Progenitor cell of endocrine pancreas (in vitro differentiated cells): Measurements from ENCODE around the gene PCSK7. TPM values are rescaled to one million over a fixed set of nuclear protein-coding genes. Genes with fewer than 3 reads are reported as not detected.
A peak's percentile ranks its signal among the peaks of the same experiment; 100 is the strongest.
"Not testable (repeated sequence)": the region's sequence is repeated elsewhere in the genome, so short reads cannot be mapped to it uniquely, and the experiment has no call there.

Experiments
- DNase-seq: peaks from one replicate; pipeline ENCODE4 v3.0.0; 2021; ENCODE audit warnings: low spot score; ENCODE audit not compliant: unreplicated experiment
- H3K27ac Mint-ChIP-seq: 2 replicates; pipeline ENCODE4 v1.8.0; 2021; ENCODE audit warnings: mild to moderate bottlenecking, moderate library complexity, mixed read lengths
- H3K27me3 Mint-ChIP-seq: 2 replicates; pipeline ENCODE4 v1.8.0; 2021; ENCODE audit warnings: mixed read lengths
- H3K36me3 Mint-ChIP-seq: 2 replicates; pipeline ENCODE4 v1.8.0; 2022; ENCODE audit warnings: mixed read lengths; ENCODE audit not compliant: insufficient read depth
- H3K4me1 Mint-ChIP-seq: 2 replicates; pipeline ENCODE4 v1.8.0; 2021; ENCODE audit warnings: low read depth, mixed read lengths
- H3K4me3 Mint-ChIP-seq: 2 replicates; pipeline ENCODE4 v1.8.0; 2021; ENCODE audit warnings: low read depth, mild to moderate bottlenecking, moderate library complexity, mixed read lengths
- H3K9me3 Mint-ChIP-seq: 2 replicates; pipeline ENCODE4 v1.8.0; 2021; ENCODE audit warnings: low read depth, mixed read lengths
- CTCF ChIP-seq: fragments of 200-600 bp; sonication (generic); IDR thresholded peaks from one replicate; pipeline ENCODE4 v1.5.0; 2021; ENCODE audit warnings: antibody characterized with exemption, mild to moderate bottlenecking; ENCODE audit not compliant: unreplicated experiment
- total RNA-seq: library from RNA; stranded (reverse); gene quantifications from 2 replicates; pipeline ENCODE4 v1.2.1, GENCODE V29; 2021

The PCSK7 gene
- total RNA-seq, 1 donor from 2014 or later: 62.3 TPM

DNA sequence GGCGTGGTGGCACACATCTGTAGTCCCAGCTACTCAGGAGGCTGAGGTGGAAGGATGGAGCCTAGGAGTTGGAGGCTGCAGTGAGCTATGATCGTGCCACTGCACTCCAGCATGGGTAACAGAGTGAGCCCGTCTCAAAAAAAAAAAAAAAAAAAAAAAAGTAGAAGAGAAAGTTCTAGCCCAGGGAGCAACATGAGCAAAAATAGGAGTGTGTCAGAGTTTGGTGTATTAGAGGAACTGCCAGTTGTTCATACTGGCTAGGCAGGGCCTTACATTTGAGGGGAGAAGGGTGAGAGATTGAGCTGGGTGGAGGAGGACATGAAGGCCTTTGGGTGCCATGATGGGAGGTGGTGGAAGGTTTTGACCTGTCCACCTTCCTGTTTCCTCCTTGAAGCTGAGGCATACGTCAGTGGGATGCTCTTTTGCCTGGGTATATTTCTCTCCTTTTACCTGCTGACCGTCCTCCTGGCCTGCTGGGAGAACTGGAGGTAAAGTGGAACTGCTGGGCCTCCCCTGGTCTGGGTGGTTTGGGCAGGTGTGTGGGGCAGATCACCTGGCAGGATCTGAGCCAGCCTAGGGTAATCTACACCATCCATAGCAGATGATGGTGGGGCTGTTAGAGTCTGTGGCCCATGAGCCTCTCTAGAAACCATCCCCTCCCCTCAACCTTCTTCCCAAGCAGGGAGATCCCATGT lies 46.0 kb downstream of the PCSK7 start:
- Mint-ChIP-seq H3K9me3 (no peaks in the 10 kb centered on the region), H3K4me3 (no peak overlapping the region), H3K27ac (no peak overlapping the region), H3K27me3 (no peaks in the 10 kb centered on the region), H3K36me3 (peaks cover 10% of the 10 kb centered on the region), H3K4me1 (peaks cover 20% of the 10 kb centered on the region)
- TF ChIP-seq CTCF: no peak
- no peak for DNase-seq

GRCh38 chr11:117183724-117184349 lies 48.0 kb downstream of the PCSK7 start:
- Mint-ChIP-seq H3K9me3 (no peaks in the 10 kb centered on the region), H3K4me3 (no peak overlapping the region), H3K4me1 (peaks cover 29% of the 10 kb centered on the region), H3K36me3 (peaks cover 7% of the 10 kb centered on the region), H3K27ac (peak overlapping the region; percentile 86), H3K27me3 (no peaks in the 10 kb centered on the region)
- DNase-seq: no peak
- no peak for TF ChIP-seq CTCF

DNA sequence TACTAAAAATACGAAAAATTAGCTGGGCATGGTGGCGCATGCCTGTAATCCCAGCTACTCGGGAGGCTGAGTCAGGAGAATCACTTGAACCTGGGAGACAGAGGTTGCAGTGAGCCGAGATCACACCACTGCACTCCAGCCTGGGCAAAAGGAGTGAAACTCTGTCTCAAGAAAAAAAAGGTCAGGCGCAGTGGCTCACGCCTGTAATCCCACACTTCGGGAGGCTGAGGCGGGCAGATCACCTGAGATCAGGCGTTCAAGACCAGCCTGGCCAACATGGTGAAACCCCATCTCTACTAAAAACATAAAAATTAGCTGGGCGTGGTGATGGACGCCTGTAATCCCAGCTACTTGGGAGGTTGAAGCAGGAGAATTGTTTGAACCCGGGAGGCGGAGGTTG lies 48.7 kb downstream of the PCSK7 start:
- peaks cover 31% of the 10 kb centered on the region for H3K4me1 Mint-ChIP-seq
- H3K36me3 Mint-ChIP-seq, H3K27ac Mint-ChIP-seq, H3K27me3 Mint-ChIP-seq, H3K4me3 Mint-ChIP-seq, H3K9me3 Mint-ChIP-seq, DNase-seq: not testable (repeated sequence)

- peaks cover 6% of the 10 kb centered on the region for H3K36me3 Mint-ChIP-seq
Measured at GRCh38 chr11:117182551-117182935, 49.3 kb downstream of the PCSK7 start.

DNA sequence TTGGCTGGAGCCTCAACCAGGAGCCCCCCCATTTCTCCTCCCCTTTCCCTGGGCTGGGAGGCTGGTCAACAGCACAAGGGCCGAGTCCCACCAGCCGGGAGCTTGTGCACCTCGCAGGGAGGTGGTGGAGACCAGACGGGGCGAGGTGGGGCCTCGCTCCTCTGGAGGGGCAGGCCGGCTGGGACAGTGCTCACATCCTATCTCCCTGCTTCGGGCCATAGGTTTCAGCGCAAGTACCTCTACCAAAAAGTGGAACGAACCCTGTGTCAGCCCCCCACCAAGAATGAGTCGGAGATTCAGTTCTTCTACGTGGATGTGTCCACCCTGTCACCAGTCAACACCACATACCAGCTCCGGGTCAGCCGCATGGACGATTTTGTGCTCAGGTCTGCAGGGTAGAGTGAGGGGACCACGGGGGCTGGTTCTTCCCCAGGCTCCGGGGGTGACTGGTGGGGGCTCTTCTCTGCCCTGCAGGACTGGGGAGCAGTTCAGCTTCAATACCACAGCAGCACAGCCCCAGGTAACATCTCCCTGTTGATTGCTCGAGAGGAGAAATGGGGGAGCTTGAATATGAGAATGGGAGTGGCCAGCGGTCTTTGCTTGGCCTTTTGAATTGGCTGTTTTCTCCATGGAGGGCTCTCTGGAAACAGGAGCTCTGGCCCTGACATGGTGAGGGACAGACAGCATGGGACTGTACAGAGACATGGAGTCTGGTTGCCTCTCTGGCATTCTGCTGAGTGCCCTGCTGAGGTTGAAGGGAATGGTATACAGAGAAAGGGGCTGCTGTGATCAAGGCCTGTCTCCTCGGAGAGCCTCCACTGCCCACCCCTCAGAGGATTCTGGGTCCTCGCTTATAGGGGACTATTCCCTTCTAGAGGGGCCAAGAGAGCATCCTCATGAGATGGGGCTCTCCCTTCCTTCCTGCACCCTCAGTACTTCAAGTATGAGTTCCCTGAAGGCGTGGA lies 50.0 kb downstream of the PCSK7 start:
- no peak for TF ChIP-seq CTCF
- Mint-ChIP-seq H3K4me1 (peaks cover 34% of the 10 kb centered on the region), H3K4me3 (no peak overlapping the region), H3K36me3 (peaks cover 4% of the 10 kb centered on the region), H3K9me3 (no peaks in the 10 kb centered on the region), H3K27ac (no peak overlapping the region), H3K27me3 (no peaks in the 10 kb centered on the region)
- no peak for DNase-seq

More at GRCh38 chr11:117182551-117182935, 49.3 kb downstream of the PCSK7 start:
- no peak overlapping the region for H3K4me3 Mint-ChIP-seq
- H3K27me3 Mint-ChIP-seq: no peaks in the 10 kb centered on the region
- H3K9me3 Mint-ChIP-seq: no peaks in the 10 kb centered on the region
- TF ChIP-seq CTCF: no peak
- no peak overlapping the region for H3K27ac Mint-ChIP-seq
- H3K4me1 Mint-ChIP-seq: peaks cover 34% of the 10 kb centered on the region
- no peak for DNase-seq
